Suppressor macrophage (primary cell): ENCODE measurements around the gene IL4.

Experiments used
- DNase-seq, 4 experiments: peaks; one replicate each; pipeline ENCODE4 v3.0.0-alpha.2; 2020 to 2022

IL4 gene

GRCh38 chr5:132704875-132705274, 31.1 kb downstream of the IL4 start:
- DNase-seq: no peak

DNA sequence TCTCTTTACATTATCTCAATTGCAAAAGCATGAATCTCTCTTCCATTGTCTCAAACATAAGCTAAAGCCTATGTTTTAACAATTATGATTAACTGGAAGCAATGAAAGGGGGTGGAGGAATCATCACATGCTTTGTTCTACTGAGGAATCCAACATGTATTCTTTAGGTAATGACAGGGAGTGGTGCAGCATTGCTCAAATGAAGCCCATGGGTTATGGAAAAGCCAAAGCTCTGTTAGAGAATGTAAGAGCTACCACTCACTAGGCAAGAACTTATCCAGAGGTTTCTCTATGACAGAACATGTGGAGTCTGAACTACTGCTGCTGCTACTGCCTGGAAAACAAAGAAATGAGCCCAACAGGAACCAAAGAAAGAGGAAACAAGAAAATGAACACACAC, 34.9 kb downstream of the IL4 start:
- peak in 2 of 4 experiments; percentile 5 to 20 for DNase-seq

DNA sequence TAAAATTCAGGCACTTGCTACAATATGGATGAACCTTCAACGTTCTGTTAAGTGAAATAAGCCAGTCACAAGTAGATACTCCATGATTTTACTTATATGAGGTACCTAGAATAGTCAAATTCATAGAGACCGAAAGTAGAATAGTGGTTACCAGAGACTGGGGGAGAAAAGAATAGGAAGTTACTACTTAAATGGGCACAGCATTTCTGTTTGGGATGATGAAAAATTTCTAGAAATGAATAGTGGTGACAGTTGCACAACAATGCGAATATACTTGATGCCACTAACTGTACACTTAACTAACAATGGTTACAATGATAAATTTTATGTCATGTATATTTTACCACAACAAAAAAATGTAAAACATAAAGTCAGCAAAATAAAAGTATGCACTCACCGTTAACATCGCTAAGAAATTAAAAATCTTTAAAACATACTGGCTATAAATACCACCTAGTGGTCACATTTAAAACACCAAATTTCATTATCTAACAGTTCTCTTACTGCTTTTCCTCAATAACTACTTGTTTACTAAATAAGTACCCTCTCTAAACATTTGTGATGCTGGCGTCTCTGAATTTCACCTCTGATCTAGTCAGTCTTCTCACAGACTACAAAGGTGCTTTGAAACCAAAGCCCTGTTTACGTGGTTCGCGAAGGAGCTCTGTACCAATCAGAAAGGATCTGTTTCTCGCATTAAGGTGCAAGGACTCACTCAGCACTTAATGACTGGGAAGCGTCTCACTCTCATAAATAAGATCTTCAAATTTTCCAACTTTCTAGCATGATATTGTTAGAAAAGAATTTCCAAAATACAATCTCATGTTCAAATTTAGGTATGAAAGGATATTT, 40.9 kb downstream of the IL4 start:
- peak in 2 of 4 experiments; percentile 11 to 16 for DNase-seq

GRCh38 chr5:132718544-132719312, 44.9 kb downstream of the IL4 start:
- DNase-seq: no peak

DNA sequence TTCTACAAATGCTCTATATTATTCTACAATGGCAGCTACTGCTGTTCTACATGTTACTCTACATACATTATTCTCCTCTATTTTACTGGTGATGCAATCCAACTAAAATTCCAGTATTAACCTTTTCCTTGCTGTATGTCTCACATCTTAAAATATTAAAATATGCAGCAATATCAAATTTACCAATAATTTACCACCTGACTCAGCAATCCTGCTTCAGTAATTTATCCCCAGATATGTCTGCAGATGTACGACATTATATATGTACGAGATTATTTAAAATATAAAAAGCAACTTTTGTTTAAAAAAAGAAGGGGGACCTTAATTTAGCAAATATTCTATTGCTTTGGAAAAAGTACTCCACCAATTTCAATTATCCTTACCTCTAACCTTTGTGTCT, 52.0 kb downstream of the IL4 start:
- DNase-seq: no peak

DNA sequence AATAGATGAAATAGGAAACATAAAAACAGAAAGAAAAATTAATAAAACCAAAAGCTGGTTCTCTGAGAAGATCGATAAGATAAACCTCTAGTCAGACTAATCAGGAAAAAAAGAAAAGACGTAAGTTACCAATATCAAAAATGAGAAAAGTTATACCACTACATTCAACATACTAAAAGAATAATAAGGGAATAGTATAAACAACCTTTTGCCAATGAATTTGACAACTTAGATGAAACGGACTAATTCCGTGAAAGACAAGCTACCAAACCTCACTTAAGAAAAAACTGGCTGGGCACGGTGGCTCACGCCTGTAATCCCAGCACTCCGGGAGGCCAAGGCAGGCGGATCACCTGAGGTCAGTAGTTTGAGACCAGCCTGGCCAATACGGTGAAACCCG, 56.1 kb downstream of the IL4 start:
- no peak for DNase-seq
